Choroid plexus epithelial cell (primary cell): ENCODE results near the gene TRIM33.
A peak's percentile ranks its signal among the peaks of the same experiment; 100 is the strongest.
"Not testable (repeated sequence)": the region's sequence is repeated elsewhere in the genome, so short reads cannot be mapped to it uniquely, and the experiment has no call there.

Experiments used
- DNase-seq: peaks from one replicate; pipeline ENCODE4 v3.0.0-alpha.2; 2010; ENCODE audit warnings: low read depth
- H3K4me3 ChIP-seq: 2 replicates; pipeline ENCODE4 v1.5.1; 2011; ENCODE audit warnings: low read depth, mild to moderate bottlenecking, control low read depth, low read length, moderate library complexity
- TF ChIP-seq, protein P1 (sequence below): conservative IDR thresholded peaks from 2 replicates; pipeline ENCODE4 v1.5.1; 2011; ENCODE audit warnings: low read depth, mild to moderate bottlenecking, control low read depth, inconsistent platforms, low read length, moderate library complexity

Gene TRIM33

DNA sequence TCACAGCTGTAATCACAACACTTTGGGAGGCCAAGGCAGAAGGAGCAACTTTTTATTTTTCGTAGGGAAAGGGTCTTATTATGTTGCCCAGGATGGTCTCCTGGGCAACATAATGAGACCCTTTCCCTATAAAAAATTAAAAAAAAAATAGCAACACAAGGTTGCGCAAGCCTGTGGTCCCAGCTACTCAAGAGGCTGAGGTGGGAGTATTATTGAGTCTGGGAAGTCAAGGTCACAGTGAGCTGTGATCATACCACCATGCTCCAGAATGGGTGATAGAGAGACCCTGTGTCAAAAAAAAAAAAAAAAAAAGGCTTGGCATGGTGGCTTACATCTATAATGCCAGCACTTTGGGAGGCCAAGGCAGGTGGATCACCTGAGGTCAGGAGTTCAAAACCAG, 131.6 kb downstream of the TRIM33 start:
- no peak overlapping the region for H3K4me3 ChIP-seq
- no peak for DNase-seq
- TF ChIP-seq, protein P1, sequence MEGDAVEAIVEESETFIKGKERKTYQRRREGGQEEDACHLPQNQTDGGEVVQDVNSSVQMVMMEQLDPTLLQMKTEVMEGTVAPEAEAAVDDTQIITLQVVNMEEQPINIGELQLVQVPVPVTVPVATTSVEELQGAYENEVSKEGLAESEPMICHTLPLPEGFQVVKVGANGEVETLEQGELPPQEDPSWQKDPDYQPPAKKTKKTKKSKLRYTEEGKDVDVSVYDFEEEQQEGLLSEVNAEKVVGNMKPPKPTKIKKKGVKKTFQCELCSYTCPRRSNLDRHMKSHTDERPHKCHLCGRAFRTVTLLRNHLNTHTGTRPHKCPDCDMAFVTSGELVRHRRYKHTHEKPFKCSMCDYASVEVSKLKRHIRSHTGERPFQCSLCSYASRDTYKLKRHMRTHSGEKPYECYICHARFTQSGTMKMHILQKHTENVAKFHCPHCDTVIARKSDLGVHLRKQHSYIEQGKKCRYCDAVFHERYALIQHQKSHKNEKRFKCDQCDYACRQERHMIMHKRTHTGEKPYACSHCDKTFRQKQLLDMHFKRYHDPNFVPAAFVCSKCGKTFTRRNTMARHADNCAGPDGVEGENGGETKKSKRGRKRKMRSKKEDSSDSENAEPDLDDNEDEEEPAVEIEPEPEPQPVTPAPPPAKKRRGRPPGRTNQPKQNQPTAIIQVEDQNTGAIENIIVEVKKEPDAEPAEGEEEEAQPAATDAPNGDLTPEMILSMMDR: no peak

DNA sequence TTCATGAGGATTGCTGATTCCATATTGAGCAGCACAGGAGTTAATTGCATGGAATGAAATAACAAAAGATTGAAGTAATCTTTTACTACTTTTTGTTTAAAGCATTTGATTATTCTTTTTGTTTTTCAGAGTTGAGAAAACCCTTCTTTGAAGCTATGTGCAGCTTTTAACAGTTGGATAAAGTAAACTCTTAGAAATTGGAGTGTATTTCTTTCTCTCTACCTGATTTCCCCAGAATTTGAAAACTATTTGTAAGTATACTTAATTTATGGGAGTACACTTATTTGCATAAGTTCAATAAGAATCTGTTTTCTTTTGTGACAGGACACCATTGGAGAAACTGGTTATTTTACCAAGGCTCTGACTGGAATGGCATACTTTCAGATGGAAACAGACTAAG, 133.6 kb downstream of the TRIM33 start:
- DNase-seq: peak; percentile 3
- TF ChIP-seq, protein P1: no peak
- H3K4me3 ChIP-seq: no peak overlapping the region

DNA sequence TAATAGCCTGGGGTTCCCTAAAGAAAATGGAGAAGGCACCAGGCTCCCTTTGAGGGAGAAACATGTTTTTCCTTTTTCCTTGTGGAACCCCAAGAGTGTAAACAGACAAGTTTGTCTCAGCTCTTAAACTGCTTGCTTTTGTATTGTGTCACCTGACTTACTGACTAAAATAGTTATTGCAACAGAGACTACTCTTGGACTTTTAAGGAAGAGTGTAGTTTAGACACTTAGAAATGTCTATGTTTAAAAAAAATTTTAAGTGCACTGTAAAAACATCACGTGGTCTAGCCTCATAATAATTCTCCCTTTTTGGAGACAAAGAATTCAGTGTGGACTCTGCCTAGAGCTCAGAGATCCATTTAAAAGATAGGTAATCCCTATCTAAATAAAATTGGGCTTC, 141.1 kb downstream of the TRIM33 start:
- TF ChIP-seq, protein P1: no peak
- DNase-seq: peak; percentile 13
- no peak overlapping the region for H3K4me3 ChIP-seq

DNA sequence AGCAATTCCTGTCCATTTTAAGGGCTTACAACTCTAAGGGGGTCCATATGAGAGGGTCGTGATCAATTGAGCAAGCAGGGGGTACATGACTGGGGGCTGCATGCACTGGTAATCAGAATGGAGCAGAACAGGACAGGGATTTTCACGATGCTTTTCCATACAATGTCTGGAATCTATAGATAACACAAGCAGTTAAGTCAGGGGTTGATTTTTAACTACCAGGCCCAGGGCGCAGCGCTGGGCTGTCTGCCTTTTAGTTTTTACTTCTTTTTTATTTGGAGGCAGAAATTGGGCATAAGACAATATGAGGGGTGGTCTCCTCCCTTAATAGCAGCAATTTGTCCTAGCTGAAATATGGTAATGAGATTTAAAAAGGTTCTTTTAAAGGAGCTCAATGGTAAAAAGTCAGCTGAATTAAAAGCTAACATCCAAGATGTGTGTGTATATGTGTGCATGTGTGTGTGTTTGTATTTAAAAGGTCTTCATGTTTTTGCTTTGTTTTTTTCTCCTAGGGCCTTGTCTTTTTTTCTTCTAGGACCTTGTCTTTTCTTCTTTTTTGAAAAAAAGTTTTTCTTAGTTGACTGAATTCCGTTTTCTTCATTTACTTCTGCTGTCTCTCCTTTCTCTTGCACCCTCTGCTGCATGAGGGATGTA, 141.6 kb downstream of the TRIM33 start:
- H3K4me3 ChIP-seq, DNase-seq: not testable (repeated sequence)

DNA sequence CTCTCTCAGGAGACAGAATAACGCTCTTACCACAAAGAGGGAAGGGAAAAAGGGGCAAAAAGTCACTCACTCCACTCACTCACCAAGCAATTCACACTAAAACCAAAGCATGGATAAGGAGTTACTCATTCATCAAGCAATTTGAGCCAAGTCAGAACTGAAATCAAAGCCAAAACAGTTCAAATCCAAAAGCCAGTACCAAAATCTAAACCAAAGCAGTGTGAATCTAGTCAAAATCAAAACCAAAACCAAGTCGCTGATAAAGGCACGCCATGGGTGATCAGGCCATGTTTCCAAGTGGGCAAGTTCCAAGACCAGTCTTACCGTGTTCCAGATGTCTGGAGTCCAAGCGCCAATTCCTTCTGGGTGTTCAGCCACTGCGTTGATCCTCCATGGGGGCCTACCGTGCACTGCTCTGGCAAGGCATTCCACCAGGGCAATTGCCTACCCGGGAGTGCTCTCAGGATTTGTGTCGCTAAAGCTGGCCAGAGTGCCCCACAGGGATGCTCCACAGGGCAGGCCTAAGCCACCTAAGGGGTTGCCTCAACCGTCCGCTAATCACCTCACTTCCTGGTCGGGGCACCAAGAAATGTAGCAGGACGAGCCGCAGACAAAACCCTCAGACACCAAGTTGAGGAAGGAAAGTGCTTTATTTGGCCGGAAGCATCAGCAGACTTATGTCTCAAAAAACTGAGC, 142.3 kb downstream of the TRIM33 start:
- TF ChIP-seq, protein P1: no peak
- no peak for DNase-seq
- H3K4me3 ChIP-seq: no peak overlapping the region

DNA sequence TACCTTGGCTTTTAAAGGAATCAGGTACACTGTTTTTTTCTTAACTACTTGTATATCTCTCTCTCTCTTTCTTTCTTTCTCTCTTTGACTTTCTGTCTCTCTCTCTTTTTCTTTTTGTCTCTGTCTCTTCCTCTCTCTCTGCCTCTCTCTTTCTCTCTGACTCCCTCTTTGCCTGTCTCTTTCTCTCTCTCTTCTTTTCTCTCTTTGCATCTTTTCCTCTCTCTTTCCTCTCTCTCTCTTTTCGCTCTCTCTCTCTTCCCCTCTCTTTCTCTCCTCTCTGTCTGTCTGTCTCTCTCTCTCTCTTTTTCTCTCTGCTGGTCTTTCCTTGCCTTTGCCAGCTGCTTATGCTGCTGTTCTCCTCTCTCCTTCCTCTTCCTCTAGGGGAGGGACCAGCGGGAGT, 143.2 kb downstream of the TRIM33 start:
- DNase-seq: no peak
- H3K4me3 ChIP-seq: no peak overlapping the region
- TF ChIP-seq, protein P1: no peak

DNA sequence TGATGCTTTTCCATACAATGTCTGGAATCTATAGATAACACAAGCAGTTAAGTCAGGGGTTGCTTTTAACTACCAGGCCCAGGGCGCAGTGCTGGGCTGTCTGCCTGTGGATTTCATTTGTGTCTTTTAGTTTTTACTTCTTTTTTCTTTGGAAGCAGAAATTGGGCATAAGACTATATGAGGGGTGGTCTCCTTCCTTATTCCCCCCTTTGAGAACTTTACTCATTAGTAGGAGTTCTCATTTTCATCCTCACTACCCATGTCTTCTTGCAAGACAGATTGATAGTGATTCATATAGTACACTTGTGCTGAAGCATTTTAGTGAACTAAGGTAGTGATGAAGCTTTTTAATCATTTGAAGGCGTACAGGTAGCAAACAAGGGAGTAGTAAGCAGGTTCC, 147.8 kb downstream of the TRIM33 start:
- not testable (repeated sequence) for H3K4me3 ChIP-seq, DNase-seq

DNA sequence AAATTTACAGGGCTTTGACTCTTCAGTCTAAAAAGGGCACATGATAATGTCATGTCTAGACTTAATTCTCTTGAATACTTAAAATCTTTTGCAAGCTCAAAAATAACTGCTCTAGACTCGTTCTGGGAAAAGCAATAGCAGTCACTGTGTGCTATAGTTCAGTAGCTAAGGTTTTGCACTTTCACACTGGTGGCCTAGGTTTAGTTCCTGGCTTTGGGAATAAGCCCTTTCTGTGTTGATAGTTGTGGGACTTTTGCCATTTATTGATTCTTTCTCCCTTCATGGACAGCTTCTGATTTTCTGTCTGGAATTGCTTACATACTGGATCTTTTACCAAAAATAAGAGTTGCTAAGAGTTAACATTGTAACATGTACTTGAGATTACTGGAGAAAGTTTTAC, 151.2 kb downstream of the TRIM33 start:
- no peak overlapping the region for H3K4me3 ChIP-seq
- TF ChIP-seq, protein P1: no peak
- DNase-seq: no peak
